GM13977 (cell line): ENCODE results near the gene MAP3K7.

Experiments
- DNase-seq: peaks from one replicate; pipeline ENCODE4 v3.0.0; 2012; ENCODE audit warnings: low spot score
- in situ Hi-C: fragments of 300-500 bp; cut with MboI; formaldehyde crosslinking; loops from one replicate; pipeline ENCODE4 v1.12.0; 2022; ENCODE audit warnings: low sequenced_read_pairs, low pct_unique_long_range_greater_than_20kb, mixed read lengths, inconsistent platforms; ENCODE audit not compliant: unreplicated experiment
- TF ChIP-seq, protein P1 (sequence below): IDR thresholded peaks from 2 replicates; pipeline ENCODE4 v1.5.1; 2012; ENCODE audit warnings: mild to moderate bottlenecking, control low read depth; ENCODE audit not compliant: insufficient read depth; ENCODE audit errors: extremely low read depth, missing control alignments

MAP3K7 gene

DNA sequence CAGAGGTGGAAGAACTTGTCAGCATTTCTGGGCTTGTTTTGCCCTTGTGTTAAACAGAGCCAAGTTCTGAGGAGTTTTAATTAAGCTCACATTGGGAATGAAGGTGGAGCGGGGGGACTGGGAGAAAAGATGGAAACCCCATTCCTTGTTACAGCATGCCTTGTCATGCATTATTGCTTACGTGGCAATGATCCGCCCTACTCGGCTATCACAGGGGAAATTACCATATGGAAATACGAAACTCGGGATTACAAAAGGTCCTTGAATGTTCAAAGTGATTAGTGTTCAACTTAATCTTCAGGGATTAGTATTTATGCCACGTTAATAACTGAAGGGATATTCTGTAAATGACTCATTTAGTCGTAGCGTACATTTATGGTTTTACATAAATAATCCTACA lies 86.4 kb downstream of the MAP3K7 start:
- TF ChIP-seq, protein P1, sequence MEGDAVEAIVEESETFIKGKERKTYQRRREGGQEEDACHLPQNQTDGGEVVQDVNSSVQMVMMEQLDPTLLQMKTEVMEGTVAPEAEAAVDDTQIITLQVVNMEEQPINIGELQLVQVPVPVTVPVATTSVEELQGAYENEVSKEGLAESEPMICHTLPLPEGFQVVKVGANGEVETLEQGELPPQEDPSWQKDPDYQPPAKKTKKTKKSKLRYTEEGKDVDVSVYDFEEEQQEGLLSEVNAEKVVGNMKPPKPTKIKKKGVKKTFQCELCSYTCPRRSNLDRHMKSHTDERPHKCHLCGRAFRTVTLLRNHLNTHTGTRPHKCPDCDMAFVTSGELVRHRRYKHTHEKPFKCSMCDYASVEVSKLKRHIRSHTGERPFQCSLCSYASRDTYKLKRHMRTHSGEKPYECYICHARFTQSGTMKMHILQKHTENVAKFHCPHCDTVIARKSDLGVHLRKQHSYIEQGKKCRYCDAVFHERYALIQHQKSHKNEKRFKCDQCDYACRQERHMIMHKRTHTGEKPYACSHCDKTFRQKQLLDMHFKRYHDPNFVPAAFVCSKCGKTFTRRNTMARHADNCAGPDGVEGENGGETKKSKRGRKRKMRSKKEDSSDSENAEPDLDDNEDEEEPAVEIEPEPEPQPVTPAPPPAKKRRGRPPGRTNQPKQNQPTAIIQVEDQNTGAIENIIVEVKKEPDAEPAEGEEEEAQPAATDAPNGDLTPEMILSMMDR = no peak
- DNase-seq = no peak
- in situ Hi-C loops = no loop called here

GRCh38 chr6:90497411-90497810 lies 89.5 kb downstream of the MAP3K7 start:
- DNase-seq = no peak
- TF ChIP-seq, protein P1 = no peak
- in situ Hi-C loops = no loop called here

DNA sequence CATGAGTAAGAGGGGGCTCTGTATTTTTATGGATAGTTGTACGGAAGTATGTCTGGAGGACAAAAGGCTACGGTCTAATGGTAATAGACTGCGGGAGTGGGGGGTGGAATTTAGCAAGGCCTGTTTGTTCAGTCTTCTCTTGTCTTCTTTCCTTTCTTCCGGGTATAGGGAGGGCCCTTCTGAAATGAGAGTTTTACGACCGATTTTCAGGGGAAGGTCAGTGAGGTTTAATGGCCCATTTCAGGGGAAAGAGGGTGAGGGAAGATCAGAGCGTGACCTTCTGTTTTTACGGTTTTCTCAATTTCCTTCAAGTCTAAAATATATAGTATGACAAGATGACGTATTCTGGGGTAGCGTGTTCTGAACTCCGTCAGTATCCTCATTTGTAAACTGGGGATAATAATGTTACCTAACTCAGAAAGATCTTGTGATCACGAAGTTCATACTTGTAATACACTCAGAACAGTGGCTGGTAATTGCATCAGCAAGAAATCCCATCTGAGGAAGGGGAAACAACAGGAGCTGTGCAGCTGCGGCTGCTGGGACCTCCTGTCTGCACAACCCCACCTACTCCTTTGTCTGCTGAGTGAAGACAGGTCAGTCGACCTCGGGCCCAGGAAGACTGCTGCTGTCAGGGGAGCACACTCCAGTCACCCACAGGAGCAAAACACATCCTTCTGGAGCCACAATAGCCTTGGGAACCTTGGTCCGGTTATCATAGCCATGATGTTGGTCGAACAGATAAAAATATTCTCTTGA lies 90.4 kb downstream of the MAP3K7 start:
- TF ChIP-seq, protein P1 = no peak
- no peak for DNase-seq
- in situ Hi-C loops = no loop called here

GRCh38 chr6:90495216-90495817 lies 91.6 kb downstream of the MAP3K7 start:
- TF ChIP-seq, protein P1 = no peak
- in situ Hi-C loops = no loop called here

DNA sequence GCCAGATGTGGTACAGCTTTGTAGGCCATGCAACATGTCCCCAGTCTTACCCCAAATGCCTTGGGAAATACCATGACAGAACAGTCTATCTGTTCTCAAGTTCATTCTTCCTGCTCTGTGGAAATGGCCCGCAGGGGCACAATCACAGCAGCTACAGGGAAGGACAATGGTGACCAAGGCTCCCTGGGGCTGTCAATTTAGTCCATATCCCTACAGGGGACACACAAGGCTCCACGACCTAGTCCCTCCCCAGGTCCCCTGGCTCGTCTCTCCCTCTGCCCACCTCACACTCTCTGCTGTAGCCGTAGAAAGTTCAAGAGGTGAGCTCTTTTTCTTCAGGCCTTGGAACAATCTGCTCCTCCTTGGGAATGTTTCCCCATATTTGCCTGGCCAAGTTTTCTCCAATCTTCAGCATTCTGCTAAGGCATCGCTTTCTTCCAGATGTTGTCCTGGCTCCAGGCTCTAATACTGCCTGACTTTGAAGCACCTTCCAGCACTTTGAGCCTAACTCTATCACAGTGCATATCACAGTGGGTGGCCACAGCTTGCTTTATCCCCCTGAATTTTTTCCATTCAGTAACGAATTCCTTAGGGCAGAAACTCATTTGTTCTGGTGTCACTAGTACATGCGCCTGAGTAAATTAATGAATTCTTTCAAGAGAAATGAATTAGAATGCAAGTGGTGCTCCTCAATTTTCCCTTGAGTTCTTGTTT lies 92.6 kb downstream of the MAP3K7 start:
- TF ChIP-seq, protein P1 = no peak

More at GRCh38 chr6:90495216-90495817, 91.6 kb downstream of the MAP3K7 start:
- DNase-seq = no peak

DNA sequence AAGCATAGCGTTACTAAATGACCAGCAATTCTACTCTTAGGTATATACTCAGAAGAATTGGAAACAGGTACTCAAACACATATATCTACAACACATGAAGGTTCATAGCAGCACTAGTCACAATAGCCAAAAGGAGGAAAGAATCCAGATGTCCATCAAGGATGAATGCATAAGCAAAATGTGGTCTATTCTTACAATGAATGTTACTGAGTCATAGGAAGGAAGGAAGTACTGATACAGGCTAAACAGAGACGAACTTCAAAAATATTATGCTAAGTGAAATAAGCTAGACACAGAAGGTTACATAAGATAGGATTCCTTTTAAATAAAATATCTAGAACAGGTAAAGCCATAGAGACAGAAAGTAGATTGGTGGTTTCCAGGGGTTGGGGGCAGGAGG lies 93.5 kb downstream of the MAP3K7 start:
- in situ Hi-C loops = no loop called here
- TF ChIP-seq, protein P1 = no peak
- no peak for DNase-seq

More for the DNA sequence above, 92.6 kb downstream of the MAP3K7 start:
- in situ Hi-C loops = no loop called here
- no peak for DNase-seq
